ENCODE measurements around the gene EHMT1.

The EHMT1 gene

DNA sequence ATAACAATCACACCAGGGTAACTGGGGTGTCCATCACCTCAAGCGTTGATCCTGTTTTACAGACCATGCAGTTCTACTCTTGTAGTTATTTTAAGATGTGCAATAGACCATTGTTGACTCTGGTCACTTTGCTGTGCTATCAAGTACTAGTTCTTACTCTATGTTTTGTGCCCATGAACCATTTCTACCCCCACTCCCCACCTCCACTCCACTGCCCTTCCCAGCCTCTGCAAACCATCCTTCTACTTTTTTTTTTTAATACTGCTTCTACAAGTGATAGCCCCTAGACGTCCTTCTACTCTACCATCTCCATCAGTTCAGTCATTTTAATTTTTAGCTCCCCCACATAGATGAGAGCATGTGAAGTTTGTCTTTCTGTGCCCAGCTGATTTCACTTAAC lies 38.8 kb downstream of the EHMT1 start:
- Mint-ChIP-seq H3K27ac (no peak overlapping the region), H3K27me3 (ENCODE audit: low read depth) (no peaks in the 10 kb centered on the region), H3K4me1 (no peaks in the 10 kb centered on the region), H3K36me3 (ENCODE audit: low read depth) (peaks cover 12% of the 10 kb centered on the region), H3K4me3 (no peak overlapping the region), H3K9me3 (no peaks in the 10 kb centered on the region)
- TF ChIP-seq, protein P1, sequence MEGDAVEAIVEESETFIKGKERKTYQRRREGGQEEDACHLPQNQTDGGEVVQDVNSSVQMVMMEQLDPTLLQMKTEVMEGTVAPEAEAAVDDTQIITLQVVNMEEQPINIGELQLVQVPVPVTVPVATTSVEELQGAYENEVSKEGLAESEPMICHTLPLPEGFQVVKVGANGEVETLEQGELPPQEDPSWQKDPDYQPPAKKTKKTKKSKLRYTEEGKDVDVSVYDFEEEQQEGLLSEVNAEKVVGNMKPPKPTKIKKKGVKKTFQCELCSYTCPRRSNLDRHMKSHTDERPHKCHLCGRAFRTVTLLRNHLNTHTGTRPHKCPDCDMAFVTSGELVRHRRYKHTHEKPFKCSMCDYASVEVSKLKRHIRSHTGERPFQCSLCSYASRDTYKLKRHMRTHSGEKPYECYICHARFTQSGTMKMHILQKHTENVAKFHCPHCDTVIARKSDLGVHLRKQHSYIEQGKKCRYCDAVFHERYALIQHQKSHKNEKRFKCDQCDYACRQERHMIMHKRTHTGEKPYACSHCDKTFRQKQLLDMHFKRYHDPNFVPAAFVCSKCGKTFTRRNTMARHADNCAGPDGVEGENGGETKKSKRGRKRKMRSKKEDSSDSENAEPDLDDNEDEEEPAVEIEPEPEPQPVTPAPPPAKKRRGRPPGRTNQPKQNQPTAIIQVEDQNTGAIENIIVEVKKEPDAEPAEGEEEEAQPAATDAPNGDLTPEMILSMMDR (IDR thresholded peaks at IDR 0.05; ENCODE audit: unreplicated experiment in 3 of 3) = no peak

DNA sequence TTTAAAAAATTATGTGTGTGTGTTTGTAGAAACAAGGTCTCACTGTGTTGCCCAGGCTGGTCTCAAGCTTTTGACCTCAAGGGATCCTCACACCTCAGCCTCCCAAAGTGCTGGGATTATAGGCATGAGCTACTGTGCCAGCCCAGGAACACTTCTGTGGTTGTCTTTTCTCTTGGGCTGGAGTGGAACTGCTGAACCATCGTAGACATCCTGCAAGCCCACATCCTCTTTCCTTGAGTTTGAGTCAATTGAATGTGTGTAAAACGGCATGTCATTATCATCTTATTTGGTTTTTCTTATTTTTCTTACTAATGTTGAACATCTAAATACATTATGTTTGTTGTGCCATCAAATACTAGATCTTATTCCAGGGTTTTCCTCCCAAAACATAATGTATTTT lies 40.0 kb downstream of the EHMT1 start:
- Mint-ChIP-seq H3K27ac (no peak overlapping the region), H3K4me1 (peaks cover under 1% of the 10 kb centered on the region), H3K27me3 (ENCODE audit: low read depth) (no peaks in the 10 kb centered on the region), H3K4me3 (no peak overlapping the region), H3K9me3 (no peaks in the 10 kb centered on the region), H3K36me3 (ENCODE audit: low read depth) (peaks cover 10% of the 10 kb centered on the region)
- TF ChIP-seq, protein P1 (IDR thresholded peaks at IDR 0.05; ENCODE audit: unreplicated experiment in 3 of 3) = no peak

DNA sequence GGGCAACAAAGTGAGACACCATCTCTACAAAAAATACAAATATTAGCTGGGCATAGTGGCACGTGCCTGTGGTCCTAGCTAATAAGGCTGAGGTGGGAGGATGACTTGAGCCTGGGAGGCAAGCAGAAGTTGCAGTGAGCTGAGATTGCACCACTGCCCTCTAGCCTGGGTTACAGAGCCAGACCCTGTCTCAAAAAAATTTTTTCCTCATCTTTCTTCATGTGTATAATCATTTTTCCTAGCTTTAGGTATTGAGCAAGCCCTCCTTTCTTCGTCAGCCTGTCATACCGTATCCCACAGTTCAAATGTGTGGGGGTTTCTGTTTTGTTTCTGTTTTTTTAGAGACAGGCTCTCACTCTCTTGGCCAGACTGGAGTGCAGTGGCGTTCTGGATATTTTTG lies 41.3 kb downstream of the EHMT1 start:
- no peaks in the 10 kb centered on the region for H3K9me3 Mint-ChIP-seq
- H3K27ac Mint-ChIP-seq = peak overlapping the region in 1 of 3 experiments; percentile 7
- H3K4me1 Mint-ChIP-seq = peaks cover 12% of the 10 kb centered on the region
- no peaks in the 10 kb centered on the region for H3K27me3 Mint-ChIP-seq (ENCODE audit: low read depth)
- TF ChIP-seq, protein P1 (IDR thresholded peaks at IDR 0.05; ENCODE audit: unreplicated experiment in 3 of 3) = no peak
- H3K4me3 Mint-ChIP-seq = no peak overlapping the region
- H3K36me3 Mint-ChIP-seq (ENCODE audit: low read depth) = peaks cover 8% of the 10 kb centered on the region

DNA sequence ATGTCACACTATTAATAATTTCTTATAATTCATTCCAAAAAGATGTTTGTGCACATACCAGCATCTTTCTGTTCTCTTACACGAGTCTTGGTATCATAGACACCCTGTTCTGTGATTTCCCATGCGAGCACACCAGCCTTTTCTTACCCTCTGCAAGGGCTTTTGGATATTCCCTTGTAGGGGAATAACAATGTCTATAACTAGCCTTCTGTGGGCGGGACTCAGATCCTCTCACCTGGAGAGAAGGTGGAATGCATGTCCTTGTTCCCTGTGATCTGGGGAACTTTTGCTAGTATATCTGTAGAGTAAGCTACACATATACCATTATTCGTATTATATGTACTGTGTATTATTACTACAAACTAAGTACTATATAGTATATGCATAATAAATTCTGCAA lies 44.8 kb downstream of the EHMT1 start:
- peaks cover 20% of the 10 kb centered on the region for H3K36me3 Mint-ChIP-seq (ENCODE audit: low read depth)
- peaks cover 36% of the 10 kb centered on the region for H3K4me1 Mint-ChIP-seq
- no peaks in the 10 kb centered on the region for H3K9me3 Mint-ChIP-seq
- TF ChIP-seq, protein P1 (IDR thresholded peaks at IDR 0.05; ENCODE audit: unreplicated experiment in 3 of 3) = no peak
- H3K4me3 Mint-ChIP-seq = no peak overlapping the region
- no peaks in the 10 kb centered on the region for H3K27me3 Mint-ChIP-seq (ENCODE audit: low read depth)
- H3K27ac Mint-ChIP-seq = peak overlapping the region in 1 of 3 experiments; percentile 46

DNA sequence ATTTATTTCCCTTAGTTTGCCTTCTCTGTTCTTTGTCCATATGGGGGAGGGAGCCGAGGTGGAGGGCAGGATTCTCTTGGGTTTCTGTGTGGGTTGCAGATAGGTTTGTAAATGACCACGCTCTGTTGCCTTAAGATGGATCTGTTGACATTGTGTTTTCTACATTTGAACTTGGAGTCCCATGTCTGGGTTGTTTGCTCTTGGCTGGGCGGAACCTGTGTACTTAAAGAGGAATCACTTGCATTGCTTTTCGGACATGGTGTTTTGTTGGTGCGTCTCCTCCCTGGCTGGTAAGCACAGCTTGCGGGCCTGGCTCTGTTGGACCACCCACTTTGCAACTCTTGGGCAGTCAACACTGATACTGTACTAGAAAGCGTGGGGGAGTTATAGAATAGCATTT lies 45.9 kb downstream of the EHMT1 start:
- Mint-ChIP-seq H3K27ac (peak overlapping the region; percentile 51 to 82 (median 67)), H3K9me3 (no peaks in the 10 kb centered on the region), H3K4me1 (peaks cover 38% of the 10 kb centered on the region), H3K36me3 (ENCODE audit: low read depth) (peaks cover 31% of the 10 kb centered on the region), H3K4me3 (peak overlapping the region in 2 of 3 experiments; percentile 17 to 46), H3K27me3 (ENCODE audit: low read depth) (no peaks in the 10 kb centered on the region)
- TF ChIP-seq, protein P1 (IDR thresholded peaks at IDR 0.05; ENCODE audit: unreplicated experiment in 3 of 3) = no peak

DNA sequence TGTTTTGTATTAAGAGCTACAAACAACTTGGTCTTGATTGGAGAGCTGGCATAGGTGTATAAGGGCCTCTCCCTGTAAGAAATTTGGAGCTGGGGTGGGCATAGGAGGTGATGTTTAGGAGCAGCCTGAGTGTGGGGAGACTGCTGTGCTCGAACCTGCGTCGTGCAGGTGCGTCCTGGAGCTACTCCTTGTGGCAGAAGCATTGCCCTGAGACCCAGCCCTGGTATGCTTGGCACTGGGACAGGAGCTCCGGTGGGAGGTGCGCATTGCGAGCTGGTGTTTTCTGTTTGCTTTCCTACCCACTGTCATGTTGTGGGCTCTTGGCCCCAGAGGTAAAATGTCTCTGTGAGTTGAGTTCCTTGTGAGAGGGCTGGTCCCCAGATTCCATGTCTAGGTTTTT lies 46.4 kb downstream of the EHMT1 start:
- H3K27ac Mint-ChIP-seq = peak overlapping the region; percentile 49 to 59 (median 51)
- no peaks in the 10 kb centered on the region for H3K27me3 Mint-ChIP-seq (ENCODE audit: low read depth)
- peaks cover 35% of the 10 kb centered on the region for H3K36me3 Mint-ChIP-seq (ENCODE audit: low read depth)
- no peak overlapping the region for H3K4me3 Mint-ChIP-seq
- H3K4me1 Mint-ChIP-seq = peaks cover 41% of the 10 kb centered on the region
- no peaks in the 10 kb centered on the region for H3K9me3 Mint-ChIP-seq
- TF ChIP-seq, protein P1 (IDR thresholded peaks at IDR 0.05; ENCODE audit: unreplicated experiment in 3 of 3) = no peak
